ENCODE measurements around the gene INTS15.
"Not testable (repeated sequence)": the region's sequence is repeated elsewhere in the genome, so short reads cannot be mapped to it uniquely, and the experiment has no call there.

The INTS15 gene

DNA sequence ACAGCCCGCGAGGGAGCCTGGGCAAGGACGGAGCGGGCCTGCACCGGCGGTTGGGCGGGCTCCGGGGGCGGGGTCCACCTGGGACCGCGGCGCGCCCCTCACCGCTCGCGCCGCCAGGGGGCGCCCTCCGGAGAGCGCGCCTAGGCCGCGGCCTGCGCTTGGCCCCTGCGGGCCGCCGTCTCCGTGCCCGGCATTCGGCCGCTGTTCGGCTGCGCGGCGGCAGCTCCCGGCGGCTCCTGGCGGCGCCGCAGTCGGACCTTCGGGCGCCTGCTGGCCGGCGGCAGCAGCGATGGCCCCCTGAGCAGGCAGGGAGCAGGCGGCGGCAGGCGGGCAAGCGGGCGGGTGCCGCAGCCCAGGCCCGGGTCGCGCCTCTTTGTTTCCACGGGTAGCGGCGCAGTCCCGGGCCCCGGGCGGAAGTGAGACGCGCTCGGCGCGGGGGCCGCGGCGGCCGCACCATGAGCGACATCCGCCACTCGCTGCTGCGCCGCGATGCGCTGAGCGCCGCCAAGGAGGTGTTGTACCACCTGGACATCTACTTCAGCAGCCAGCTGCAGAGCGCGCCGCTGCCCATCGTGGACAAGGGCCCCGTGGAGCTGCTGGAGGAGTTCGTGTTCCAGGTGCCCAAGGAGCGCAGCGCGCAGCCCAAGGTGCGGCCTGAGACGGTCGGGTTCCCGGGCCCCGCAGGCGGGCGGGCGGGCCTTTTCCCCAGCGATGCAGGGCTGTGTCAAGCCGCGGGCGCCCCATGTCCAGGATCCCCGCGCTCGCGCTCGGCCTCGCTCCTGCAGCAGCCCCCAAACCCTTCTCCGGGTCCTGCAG, at the start of gene INTS15:
Gene INTS15, plus strand, starts transcription at position 193 of the 816 bp plus-strand sequence. Its CDS starts 263 bp downstream, at position 456.
- peak; percentile 98 for DNase-seq (ENCODE audit: low spot score)

DNA sequence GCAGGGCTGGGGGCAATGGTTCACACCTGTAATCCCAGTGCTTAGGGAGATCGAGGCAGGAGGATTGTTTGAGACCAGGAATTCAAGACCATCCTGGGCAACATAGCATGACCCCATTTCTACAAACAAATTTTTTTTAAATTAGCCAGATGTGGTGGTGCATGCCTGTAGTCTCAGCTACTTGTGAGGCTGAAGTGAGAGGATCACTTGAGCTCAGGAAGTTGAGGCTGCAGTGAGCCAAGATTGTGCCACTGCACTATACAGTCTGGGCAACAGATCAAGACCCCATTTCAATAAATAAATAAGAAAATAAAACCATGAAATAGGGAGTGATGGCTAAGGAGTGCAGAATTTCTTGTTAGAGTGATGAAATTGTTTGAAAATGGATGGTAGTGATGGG, 47.5 kb upstream of the INTS15 start:
- no peak for DNase-seq (ENCODE audit: low spot score)

DNA sequence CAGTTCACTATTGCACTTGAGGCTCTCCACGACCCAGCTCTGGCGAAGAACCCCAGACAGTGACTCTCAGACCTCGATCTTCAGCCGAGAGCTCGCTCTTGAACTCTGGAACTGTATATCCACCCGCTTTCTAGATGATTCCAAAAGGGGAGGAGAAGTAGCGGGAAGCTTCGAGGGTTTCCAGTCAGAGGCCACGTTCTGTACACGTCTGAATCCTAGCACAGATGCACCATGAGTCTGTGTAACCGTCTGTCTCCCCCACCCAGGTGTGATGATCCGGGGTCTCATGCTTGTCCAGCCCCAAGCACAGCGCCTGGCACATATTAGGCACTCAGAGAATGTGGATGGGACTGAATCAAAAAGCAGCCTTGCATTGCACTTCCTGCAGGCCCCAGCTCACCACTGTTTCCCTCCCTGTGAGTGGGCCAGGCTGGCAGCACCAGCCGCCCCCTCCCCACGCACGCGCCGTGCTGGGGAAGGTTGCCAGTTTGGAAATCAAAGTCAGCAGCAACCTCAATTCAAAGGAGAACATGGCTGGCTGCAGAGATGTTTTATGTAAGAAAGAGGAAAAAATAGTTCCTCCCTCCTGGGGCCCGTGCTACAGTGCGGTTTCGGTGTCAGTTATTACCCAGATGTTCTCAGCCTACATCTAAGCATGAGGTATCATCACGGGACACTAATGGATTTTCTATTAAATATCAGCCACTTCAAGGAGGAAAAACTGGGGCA, 44.3 kb upstream of the INTS15 start:
- no peak for DNase-seq (ENCODE audit: low spot score)

DNA sequence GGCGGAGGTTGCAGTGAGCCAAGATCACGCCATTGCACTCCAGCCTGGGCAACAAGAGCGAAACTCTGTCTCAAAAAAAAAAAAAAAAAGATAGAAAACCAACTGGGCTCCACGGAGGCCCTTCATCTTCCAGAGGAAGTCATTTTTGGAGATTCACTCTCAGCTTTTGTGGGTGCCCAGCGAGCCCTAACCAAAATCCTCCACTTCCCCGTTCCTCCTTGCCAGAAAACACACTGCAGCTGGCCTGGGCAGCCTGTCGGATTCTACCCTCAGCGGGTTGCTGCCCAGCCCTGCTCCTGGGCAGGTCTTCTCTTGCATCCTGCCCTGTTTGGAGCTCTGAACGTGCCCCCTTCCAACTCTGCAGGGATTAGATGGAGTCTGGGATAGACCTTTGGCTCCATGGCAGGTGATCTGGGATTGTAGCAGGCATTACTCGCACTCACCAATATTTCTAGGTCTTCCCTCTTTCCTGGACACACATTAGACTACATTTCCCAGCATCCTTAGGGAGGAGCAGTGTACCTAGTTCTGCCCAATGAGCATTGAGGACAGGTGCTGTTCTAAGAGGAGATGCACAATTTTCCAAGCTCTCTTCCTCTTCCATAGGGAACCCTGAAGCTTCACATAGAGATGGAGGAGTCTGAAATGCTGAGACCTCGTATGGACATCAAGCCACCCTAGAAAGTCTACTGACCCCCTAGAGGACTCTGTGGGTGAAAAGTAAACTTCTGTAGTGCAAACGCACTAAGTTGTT, 43.1 kb upstream of the INTS15 start:
- DNase-seq (ENCODE audit: low spot score): no peak

DNA sequence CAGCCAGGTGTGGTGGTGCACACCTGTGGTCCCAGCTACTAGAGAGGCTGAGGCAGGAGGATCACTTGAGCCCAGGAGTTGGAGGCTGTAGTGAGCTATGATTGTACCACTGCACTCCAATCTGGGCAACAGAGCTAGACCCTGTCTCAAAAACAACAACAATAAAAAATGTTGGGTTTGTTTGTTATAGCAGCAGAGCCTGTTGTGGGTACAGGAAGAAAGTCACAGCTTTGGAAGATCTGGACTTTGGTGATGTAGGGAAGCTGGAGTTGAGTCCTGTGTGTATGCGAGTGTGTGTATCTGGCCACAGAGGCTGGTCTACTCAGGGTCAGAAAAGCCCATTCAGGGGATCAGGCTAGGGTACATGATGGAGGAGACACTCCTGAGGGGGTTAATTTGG, 42.4 kb upstream of the INTS15 start:
- DNase-seq (ENCODE audit: low spot score): no peak

DNA sequence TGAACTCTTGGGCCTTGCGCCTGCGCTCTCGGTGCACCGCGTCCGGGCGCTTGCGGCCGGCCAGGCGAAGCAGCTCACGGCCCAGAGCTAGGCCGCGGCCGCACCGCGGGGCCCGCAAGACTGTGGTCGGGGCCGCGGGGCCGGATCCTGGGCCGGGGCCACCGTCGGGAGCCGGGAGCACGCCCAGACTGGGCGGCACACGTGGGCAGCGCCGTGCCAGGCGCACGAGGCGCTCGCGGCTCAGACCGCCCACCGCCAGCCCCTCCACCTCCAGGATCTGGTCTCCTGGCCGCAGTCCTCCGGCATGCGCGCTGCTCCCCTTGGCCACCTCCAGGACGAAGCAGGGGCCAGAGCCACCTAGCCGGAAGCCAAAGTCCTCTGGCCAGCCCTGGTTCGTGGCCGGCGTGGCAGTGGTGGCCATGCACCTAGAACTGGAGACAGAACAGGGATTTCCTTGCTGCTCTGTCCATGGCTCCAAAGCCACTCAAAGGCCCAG, 38.8 kb upstream of the INTS15 start, which contains the start of gene GRID2IP:
Gene GRID2IP, minus strand, starts transcription at position 446 of the 496 bp plus-strand sequence. Its CDS starts 25 bp downstream, at position 421.
- DNase-seq (ENCODE audit: low spot score): no peak

DNA sequence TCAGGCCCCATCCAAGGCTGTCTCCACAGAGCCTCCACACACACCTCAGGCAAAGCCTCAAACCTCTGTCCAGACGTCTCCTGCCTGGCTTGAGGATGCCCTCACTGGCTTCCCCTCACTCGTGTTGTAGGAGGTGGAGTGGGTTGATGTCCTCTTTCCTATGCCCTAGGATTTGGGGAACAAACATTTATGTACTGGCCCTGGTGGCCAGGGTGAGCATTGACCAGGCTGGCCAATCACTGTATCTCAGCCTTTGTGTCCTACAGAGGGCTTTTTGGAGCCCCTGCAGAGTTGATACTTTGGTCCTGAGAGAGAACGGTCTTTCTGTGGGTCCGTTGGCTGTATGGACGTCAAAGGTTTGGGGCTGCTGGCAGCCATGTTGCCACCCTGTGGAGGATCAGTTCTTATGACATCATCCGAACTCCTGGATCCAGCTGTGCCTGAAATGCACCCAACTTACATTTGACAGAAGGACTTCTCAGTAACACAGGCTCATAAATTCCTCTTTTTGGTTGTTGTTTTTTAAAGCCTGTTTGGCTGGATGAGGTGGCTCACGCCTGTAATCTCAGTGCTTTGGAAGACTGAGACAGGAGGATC, 36.3 kb upstream of the INTS15 start:
- DNase-seq (ENCODE audit: low spot score): no peak

DNA sequence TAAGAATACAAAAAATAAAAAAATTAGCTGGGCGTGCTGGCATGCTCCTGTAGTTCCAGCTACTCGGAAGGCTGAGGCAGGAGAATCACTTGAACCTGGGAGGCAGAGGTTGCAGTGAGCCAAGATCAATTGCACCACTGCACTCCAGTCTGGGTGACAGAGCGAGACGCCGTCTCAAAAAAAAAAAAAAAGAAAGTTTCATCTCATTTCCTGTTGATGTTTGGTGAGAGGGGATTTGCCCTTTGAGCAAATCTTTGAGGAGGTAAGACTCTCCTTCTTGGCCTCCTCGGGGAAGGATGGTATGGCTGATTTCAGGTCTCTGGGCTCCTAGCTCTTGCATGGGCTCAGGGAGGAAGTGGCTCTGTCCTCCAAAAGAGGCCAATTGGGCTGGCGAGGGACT, 35.0 kb upstream of the INTS15 start:
- no peak for DNase-seq (ENCODE audit: low spot score)

DNA sequence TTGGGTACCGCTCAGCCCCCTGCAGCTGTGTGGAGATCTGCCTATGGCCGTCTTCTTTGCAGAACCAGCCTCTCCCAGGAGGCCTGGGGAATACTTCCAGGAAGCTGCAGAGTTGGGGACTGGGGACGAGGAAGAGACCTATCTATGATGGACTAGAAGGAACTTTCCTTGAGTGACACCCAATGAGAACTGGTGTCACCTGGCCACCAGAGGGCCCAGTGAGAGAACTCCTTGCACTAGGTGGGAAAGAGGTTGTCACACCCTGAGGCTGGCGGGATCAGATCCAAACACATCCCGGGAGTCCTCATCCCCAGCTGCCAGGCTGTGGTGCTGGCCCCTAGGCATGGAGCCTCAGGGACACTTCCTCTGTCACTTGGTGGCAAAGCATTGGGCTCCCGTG, 33.6 kb upstream of the INTS15 start:
- no peak for DNase-seq (ENCODE audit: low spot score)

DNA sequence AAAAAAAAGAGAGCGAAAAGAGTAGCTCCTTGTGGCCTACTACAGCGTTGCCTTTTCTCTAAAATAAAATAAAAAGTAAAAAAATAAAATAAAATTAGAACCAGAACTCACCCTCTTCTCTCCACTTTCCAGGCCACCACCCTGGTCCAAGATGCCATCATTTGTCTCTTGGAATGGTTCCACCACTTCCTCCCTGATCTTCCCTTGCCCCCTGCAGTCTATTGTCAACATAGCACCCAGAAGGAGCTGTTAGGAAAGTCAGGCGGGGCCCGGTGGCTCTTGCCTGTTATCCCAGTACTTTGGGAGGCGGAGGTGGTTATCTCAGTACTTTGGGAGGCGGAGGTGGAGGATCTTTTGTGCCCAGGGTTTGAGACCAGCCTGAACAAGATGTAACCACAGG, 31.0 kb upstream of the INTS15 start:
- DNase-seq (ENCODE audit: low spot score): peak; percentile 78

DNA sequence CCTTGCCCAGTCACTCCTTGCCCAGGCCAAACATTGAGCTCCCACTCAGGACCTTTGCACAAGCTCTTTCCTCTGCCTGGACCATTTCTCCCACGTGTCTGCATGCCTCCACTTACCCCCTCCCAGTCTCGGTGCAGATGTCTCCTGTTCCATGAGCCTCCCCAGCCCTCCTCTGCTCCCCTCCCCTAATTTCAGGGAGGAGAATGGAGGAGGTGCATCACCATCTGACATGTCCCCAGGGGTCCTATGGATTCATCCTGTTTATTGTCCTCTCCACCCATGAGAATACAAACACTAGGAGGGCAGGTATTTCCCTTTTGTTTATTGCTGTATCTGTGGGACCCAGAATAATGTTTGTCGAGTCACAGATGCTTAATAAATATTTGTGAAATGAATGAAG, 29.9 kb upstream of the INTS15 start:
- DNase-seq (ENCODE audit: low spot score): no peak

DNA sequence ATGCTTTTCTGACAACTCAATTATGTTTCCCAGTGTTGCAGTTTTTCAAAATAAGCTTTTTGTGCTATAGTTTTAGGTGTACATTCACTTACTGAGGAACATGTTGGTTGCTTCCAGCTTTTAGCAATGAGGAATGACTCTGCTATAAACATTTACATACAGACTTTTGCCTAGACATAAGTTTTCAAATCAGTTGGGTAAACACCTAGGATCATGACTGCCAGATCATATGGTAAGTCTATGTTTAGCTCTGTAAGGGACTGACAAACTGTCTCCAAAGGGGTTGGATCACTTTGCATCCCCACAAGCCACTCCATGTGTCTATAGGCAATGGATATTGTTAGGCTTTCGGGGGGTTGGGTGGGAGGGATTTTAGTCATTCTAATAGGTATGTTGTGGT, 27.7 kb upstream of the INTS15 start:
- no peak for DNase-seq (ENCODE audit: low spot score)

DNA sequence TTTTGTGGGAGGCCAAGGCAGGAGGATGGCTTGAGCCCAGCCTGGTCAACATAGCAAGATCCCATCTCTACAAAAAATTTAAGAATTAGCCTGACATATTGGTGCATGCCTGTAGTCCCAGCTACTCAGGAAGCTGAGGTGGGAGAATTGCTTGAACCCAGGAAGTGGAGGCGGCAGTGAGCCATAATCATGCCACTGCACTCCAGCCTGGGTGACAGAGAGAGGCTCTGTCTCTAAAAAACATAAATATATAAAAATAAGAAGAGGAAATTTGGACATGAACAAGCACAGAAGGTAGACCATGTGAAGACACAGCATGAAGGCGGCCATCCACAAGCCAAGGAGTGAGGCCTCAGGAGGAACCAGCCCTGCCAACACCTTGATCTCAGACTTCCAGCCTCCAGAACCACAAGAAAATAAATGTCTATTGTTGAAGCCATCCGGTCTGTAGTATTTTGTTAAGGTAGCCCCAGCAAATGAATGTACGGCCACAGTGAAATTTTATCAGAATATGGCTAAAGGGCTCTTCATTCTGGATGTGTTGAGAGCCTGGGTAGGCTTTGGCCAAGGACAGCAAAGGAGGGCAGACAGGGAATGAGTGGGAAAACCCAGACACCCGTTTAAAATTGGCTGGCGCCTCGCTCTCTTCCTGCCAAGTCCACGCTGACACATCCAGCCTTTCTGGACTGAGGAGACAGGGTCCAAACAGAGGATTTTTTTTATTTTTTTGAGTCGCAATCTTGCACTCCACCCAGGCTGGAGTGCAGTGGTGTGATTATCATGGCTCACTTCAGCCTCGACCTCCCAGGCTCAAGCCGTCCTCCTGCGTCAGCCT, 25.7 kb upstream of the INTS15 start:
- DNase-seq (ENCODE audit: low spot score): no peak

DNA sequence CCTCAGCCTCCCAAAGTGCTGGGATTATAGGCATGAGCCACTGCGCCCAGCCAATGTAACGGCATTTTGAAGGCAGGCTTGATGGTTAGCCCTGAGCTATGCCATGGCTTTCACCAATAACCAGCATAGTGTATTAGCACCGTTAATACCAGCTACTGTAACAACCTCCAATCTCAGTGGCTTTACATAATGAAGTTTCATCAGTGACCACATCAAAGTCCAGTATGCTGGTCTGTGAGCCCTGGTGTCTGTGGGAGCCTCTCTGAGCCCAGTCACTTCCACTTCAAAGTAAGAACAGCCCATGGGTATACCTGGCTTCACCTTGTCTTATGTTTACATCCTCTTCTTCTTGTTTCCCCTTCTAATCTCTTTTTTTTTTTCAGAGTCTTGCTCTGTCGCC, 24.2 kb upstream of the INTS15 start:
- no peak for DNase-seq (ENCODE audit: low spot score)

DNA sequence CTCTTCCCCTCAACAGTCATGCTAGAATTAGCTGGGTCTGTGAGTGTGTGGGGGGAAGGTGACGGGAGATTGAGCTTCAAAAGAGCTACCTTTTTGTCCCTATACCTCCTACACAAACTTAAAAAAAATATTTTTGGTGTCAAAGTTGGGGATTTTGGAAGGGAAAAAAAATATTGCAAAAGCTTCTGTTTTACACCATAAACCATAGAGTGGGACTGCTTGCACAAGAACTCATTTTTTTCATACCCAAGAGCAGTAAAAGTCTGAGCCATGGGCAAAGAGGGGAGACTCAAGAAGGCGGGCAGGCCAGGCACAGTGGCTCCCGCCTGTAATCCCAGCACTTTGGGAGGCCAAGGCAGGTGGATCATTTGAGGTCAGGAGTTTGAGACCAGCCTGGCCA, 21.9 kb upstream of the INTS15 start:
- DNase-seq (ENCODE audit: low spot score): no peak

DNA sequence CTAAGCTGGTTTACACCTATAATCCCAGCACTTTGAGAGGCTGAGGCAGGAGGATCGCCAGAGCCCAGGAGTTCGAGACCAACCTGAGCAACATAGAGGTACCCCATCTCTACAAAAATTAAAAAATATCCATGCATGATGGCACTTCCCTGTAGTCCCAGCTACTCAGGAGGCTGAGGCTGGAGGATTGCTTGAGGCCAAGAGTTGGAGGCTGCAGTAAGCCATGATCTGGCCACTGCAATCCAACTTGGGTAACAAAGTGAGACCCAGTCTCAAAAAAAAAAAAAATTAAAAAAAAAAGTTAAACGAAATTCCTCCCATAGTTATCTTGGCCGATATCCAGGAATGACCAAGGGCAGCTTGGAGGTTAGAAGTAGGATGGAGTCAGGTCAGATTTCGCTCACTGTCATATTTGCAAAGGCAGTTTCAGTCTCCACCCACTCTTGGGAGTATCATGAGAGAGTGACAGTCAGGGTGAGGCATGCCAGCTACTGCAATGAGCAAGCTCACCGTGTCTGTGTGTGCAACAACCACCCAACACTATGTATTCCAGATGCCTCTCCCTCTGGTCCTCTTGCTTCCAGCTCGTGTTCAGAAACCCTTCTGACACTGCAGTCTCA, 18.6 kb upstream of the INTS15 start:
- DNase-seq (ENCODE audit: low spot score): no peak

DNA sequence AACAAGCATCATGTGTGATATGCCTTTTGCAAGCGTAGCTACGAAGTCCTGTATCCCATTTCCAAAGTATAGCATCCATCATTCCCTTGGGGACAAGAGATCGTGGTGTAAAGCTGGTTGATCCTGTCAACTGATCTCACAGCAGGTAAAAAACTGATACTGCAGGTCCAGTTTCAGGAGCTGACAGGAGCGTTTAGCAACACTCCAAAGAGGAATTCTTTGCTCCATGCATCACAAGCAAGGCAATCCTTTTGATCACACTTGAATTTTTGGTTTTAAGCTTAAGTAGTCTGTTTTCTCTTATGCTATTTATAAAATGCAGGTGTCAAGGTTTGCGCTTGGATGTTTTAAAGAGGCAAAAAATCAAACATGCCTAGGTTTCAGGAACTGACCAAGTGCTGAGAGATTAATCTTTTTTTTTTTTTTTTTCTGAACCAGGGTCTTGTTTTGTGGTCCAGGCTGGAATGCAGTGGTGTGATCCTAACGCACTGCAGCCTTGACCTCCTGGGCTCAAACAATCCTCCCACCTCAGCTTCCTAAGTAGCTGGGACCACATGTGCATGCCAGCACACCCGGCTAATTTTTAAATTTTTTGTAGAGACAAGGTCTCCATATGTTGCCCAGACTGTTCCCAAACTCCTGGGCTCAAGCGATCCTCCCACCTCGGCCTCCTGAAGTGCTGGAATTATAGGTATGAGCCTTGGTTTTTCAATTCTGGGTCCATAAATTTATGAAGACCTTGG, 14.4 kb upstream of the INTS15 start:
- no peak for DNase-seq (ENCODE audit: low spot score)

DNA sequence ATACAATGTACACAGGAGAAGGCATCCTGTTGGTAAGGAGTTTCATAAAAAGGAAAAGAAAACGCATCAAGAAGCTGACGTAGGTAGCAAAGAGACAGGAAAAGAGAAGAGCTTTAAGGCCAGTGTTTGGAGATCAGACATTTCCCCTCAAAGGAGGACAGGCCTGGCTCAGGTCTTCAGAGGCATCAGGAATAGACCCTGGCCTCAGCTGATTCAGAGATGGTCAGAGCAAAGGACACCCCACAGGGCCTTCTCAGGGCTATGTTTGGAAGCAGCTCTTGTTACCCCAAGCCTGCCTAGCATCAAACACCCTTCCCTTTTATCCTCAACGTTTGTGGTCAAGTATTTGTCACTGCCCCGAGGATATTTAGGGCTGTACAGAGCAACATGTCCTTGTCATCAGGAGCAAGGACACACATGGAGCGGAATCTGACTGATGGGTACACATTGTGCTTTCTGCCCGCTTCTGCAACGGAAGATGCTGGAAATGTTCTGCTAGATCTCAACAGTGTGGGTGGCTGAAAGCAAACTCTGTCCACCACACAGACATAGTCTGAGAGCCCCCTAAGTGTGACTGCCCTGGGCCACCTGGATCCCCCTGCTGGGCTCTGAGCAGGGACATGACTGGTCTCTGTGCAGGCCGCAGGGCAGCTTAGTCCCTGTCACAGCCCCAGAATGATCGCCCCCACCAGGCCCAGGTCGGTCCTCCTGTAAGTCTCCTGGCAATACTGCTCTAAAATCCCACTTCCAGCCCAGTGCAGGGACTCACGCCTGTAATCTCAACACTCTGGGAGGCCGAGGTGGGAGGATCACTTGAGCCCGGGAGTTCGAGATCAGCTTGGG, 13.6 kb upstream of the INTS15 start:
- no peak for DNase-seq (ENCODE audit: low spot score)

DNA sequence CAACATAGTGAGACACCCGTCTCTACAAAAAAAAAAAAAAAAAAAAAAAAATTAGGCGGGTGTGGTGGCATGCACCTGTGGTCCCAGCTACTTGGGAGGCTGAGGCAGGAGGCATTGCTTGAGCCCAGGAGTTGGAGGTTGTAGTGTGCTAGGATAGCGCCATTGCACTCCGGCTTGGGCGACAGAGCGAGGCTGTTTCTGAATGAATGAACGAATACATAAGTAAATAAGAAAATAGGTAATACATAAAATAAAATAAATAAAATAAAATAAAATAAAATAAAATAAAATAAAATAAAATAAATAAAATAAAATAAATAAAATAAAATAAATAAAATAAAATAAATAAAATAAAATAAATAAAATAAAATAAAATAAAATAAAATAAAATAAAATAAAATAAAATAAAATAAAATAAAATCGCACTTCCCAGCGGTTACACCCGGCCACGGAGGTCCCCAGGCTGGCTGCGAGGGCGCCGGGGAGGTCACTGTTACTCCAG, 12.9 kb upstream of the INTS15 start:
- not testable (repeated sequence) for DNase-seq (ENCODE audit: low spot score)
